Astrocyte (in vitro differentiated cells and primary cell): ENCODE measurements around the gene IGF2BP3. TPM values are rescaled to one million over a fixed set of nuclear protein-coding genes. Genes with fewer than 3 reads are reported as not detected.

Source experiments
- DNase-seq: peaks from one replicate; pipeline ENCODE4 v3.0.0-alpha.2; 2010; ENCODE audit warnings: low read depth
- FAIRE-seq: peaks from 2 replicates; lab custom pipeline; 2011; peaks lifted over from hg19 to GRCh38; lab: Jason Lieb, UNC
- H2AFZ ChIP-seq: 2 replicates; pipeline ENCODE4 v1.6.0; 2012; ENCODE audit warnings: low read depth, low read length, inconsistent platforms
- H3K27ac ChIP-seq: 2 replicates; pipeline ENCODE4 v1.5.1; 2011; ENCODE audit warnings: low read depth, low read length, inconsistent platforms
- H3K27me3 ChIP-seq: 2 replicates; pipeline ENCODE4 v1.6.0; 2011; ENCODE audit warnings: low read length, inconsistent platforms; ENCODE audit not compliant: insufficient read depth
- H3K36me3 ChIP-seq: 2 replicates; pipeline ENCODE4 v1.5.1; 2011; ENCODE audit warnings: low read length, inconsistent platforms; ENCODE audit not compliant: insufficient read depth
- H3K4me1 ChIP-seq: 2 replicates; pipeline ENCODE4 v1.5.1; 2011; ENCODE audit warnings: low read length, inconsistent platforms; ENCODE audit not compliant: insufficient read depth
- H3K4me2 ChIP-seq: 2 replicates; pipeline ENCODE4 v1.6.0; 2012; ENCODE audit warnings: low read length, inconsistent platforms
- H3K4me3 ChIP-seq: 2 replicates; pipeline ENCODE4 v1.5.1; 2011; ENCODE audit warnings: low read depth, mild to moderate bottlenecking, low read length, inconsistent platforms; ENCODE audit not compliant: insufficient read depth
- H3K79me2 ChIP-seq: 2 replicates; pipeline ENCODE4 v1.6.0; 2012; ENCODE audit warnings: mild to moderate bottlenecking, low read length, inconsistent platforms; ENCODE audit not compliant: insufficient read depth
- H3K9ac ChIP-seq: 2 replicates; pipeline ENCODE4 v1.6.0; 2012; ENCODE audit warnings: mild to moderate bottlenecking, low read length, inconsistent platforms
- H3K9me3 ChIP-seq: 2 replicates; pipeline ENCODE4 v1.5.1; 2012; ENCODE audit warnings: low read depth, mild to moderate bottlenecking, low read length, inconsistent platforms; ENCODE audit not compliant: insufficient read depth
- H4K20me1 ChIP-seq: 2 replicates; pipeline ENCODE4 v1.6.0; 2012; ENCODE audit warnings: low read length, inconsistent platforms; ENCODE audit not compliant: insufficient read depth
- H3K27ac Mint-ChIP-seq: one replicate; pipeline ENCODE4 v1.8.0; 2021; ENCODE audit warnings: mild to moderate bottlenecking, mixed read lengths; ENCODE audit not compliant: unreplicated experiment
- H3K27me3 Mint-ChIP-seq: one replicate; pipeline ENCODE4 v1.8.0; 2021; ENCODE audit warnings: low read depth, mixed read lengths; ENCODE audit not compliant: unreplicated experiment
- H3K36me3 Mint-ChIP-seq: one replicate; pipeline ENCODE4 v1.8.0; 2021; ENCODE audit warnings: low read depth, mixed read lengths; ENCODE audit not compliant: unreplicated experiment
- H3K4me1 Mint-ChIP-seq: one replicate; pipeline ENCODE4 v1.8.0; 2021; ENCODE audit warnings: low read depth, mixed read lengths; ENCODE audit not compliant: unreplicated experiment
- H3K4me3 Mint-ChIP-seq: one replicate; pipeline ENCODE4 v1.8.0; 2021; ENCODE audit warnings: mild to moderate bottlenecking, moderate library complexity, mixed read lengths; ENCODE audit not compliant: unreplicated experiment
- H3K9me3 Mint-ChIP-seq: one replicate; pipeline ENCODE4 v1.8.0; 2021; ENCODE audit warnings: mild to moderate bottlenecking, mixed read lengths; ENCODE audit not compliant: unreplicated experiment
- EZH2 ChIP-seq: IDR thresholded peaks from 2 replicates; pipeline ENCODE4 v1.6.1; 2012; ENCODE audit warnings: mild to moderate bottlenecking, low read length, inconsistent platforms; ENCODE audit not compliant: insufficient read depth
- total RNA-seq: library from RNA; stranded (reverse); gene quantifications from 2 replicates; pipeline ENCODE4 v1.2.1, GENCODE V29; 2021
- TF ChIP-seq, protein P1 (sequence below): IDR thresholded peaks from 2 replicates; pipeline ENCODE4 v1.5.1; 2011; ENCODE audit warnings: low read depth, mild to moderate bottlenecking, inconsistent platforms, low read length, moderate library complexity; ENCODE audit not compliant: insufficient read depth

IGF2BP3 gene
- total RNA-seq, 1 donor from 2014 or later: 79.5 TPM

DNA sequence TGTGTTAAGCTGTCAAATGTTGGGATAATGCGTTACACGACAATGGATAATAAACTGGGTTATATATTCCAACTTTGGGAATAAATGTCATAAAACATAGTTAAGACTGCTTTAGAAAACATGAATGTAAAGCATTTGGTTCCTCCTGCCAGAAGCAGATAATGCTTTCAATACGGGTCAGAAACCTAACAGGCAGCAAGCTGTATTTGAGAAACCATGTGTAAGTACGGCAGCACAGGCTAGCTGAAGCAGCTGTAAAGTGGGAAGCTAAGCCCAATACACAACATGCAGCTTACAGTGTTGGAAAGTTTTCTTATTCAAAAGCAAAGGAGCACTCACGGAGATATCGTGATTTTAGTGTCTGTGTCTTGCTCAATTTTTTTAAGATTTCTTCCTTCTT, 124.7 kb downstream of the IGF2BP3 start:
- no peaks in the 10 kb centered on the region for H3K27me3 Mint-ChIP-seq
- Histone ChIP-seq H3K9ac (no peak overlapping the region), H3K79me2 (peaks cover 44% of the 10 kb centered on the region), H4K20me1 (no peaks in the 10 kb centered on the region), H3K9me3 (no peaks in the 10 kb centered on the region), H3K4me2 (peak overlapping the region; percentile 81), H3K4me1 (peaks cover 69% of the 10 kb centered on the region), H3K4me3 (peak overlapping the region; percentile 15), H3K27me3 (no peaks in the 10 kb centered on the region), H3K36me3 (peaks cover 35% of the 10 kb centered on the region), H3K27ac (peak overlapping the region; percentile 6), H2AFZ (no peak overlapping the region)
- peaks cover 16% of the 10 kb centered on the region for H3K36me3 Mint-ChIP-seq
- peak overlapping the region; percentile 75 for H3K27ac Mint-ChIP-seq
- DNase-seq (no peak), FAIRE-seq (no peak)
- H3K4me3 Mint-ChIP-seq: no peak overlapping the region
- H3K4me1 Mint-ChIP-seq: peaks cover 44% of the 10 kb centered on the region
- H3K9me3 Mint-ChIP-seq: no peaks in the 10 kb centered on the region
- TF ChIP-seq EZH2: no peak
- TF ChIP-seq, protein P1, sequence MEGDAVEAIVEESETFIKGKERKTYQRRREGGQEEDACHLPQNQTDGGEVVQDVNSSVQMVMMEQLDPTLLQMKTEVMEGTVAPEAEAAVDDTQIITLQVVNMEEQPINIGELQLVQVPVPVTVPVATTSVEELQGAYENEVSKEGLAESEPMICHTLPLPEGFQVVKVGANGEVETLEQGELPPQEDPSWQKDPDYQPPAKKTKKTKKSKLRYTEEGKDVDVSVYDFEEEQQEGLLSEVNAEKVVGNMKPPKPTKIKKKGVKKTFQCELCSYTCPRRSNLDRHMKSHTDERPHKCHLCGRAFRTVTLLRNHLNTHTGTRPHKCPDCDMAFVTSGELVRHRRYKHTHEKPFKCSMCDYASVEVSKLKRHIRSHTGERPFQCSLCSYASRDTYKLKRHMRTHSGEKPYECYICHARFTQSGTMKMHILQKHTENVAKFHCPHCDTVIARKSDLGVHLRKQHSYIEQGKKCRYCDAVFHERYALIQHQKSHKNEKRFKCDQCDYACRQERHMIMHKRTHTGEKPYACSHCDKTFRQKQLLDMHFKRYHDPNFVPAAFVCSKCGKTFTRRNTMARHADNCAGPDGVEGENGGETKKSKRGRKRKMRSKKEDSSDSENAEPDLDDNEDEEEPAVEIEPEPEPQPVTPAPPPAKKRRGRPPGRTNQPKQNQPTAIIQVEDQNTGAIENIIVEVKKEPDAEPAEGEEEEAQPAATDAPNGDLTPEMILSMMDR: no peak

DNA sequence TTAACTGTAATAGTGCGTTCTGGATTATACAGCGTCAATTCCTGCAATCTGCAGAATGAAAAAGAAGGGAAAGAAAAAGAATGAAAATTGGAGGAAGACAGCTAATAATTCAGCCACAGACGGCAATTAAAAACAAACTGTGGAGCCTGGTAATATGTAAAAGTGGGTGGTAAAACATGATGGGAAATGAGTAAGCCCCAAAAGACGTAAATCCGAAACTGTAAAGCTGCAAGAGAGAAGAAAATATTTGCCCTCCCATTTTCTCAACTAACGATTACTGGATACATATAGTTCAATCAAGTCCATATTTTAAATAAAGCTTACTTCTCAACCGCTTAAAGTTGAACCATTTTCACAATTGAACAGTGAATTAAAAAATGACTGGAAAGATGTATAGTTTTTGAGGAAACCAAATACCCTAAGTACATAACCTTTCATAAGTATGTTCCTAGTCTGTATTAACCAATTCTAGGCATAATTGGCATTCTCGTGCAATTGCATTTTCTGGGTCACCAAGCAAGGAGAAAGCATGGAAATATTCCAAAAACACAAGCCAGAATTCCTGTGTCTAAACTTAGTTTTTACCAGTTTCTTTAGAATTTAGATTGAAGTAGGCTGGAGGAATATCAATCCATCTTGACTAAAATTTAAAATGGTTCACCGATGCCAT, 126.3 kb downstream of the IGF2BP3 start:
- Histone ChIP-seq H3K79me2 (peaks cover 57% of the 10 kb centered on the region), H3K27ac (peak overlapping the region; percentile 52), H3K4me1 (peaks cover 64% of the 10 kb centered on the region), H3K9me3 (no peaks in the 10 kb centered on the region), H3K4me2 (peak overlapping the region; percentile 81), H3K27me3 (no peaks in the 10 kb centered on the region), H3K4me3 (peak overlapping the region; percentile 26), H2AFZ (no peak overlapping the region), H4K20me1 (no peaks in the 10 kb centered on the region), H3K9ac (peak overlapping the region; percentile 25), H3K36me3 (peaks cover 46% of the 10 kb centered on the region)
- no peak for TF ChIP-seq EZH2
- TF ChIP-seq, protein P1: no peak
- no peak overlapping the region for H3K4me3 Mint-ChIP-seq
- peaks cover 19% of the 10 kb centered on the region for H3K36me3 Mint-ChIP-seq
- FAIRE-seq: no peak
- H3K4me1 Mint-ChIP-seq: peaks cover 29% of the 10 kb centered on the region
- peak; percentile 71 for DNase-seq
- no peak overlapping the region for H3K27ac Mint-ChIP-seq
- H3K27me3 Mint-ChIP-seq: no peaks in the 10 kb centered on the region
- H3K9me3 Mint-ChIP-seq: no peaks in the 10 kb centered on the region

DNA sequence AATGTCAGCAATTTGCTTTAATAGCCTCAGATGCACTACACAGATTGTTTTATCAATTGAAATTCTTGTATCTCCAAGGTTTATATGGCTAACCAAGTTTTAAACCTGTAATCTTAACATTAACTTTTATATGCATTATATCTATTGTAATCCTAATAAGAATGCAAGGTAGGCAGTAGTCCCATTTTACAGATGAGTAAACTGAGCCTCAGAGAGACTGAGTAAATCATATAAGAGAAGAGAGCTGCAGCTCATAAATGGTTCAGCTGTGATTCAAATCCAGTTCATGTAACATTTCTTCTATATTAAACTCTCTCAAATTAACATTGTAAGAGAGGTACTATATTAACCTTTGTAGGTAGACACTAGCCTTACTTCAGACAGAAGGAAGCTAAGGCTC, 127.2 kb downstream of the IGF2BP3 start:
- Histone ChIP-seq H3K27ac (peak overlapping the region; percentile 52), H3K4me1 (peaks cover 56% of the 10 kb centered on the region), H4K20me1 (no peaks in the 10 kb centered on the region), H3K27me3 (no peaks in the 10 kb centered on the region), H3K9ac (no peak overlapping the region), H3K9me3 (no peaks in the 10 kb centered on the region), H3K4me2 (peak overlapping the region; percentile 81), H3K4me3 (no peak overlapping the region), H3K79me2 (peaks cover 60% of the 10 kb centered on the region), H3K36me3 (peaks cover 55% of the 10 kb centered on the region), H2AFZ (no peak overlapping the region)
- DNase-seq: no peak
- Mint-ChIP-seq H3K27ac (no peak overlapping the region), H3K27me3 (no peaks in the 10 kb centered on the region), H3K9me3 (no peaks in the 10 kb centered on the region), H3K4me3 (no peak overlapping the region), H3K4me1 (peaks cover 21% of the 10 kb centered on the region), H3K36me3 (peaks cover 20% of the 10 kb centered on the region)
- no peak for TF ChIP-seq EZH2
- TF ChIP-seq, protein P1: no peak
- FAIRE-seq: no peak
